Anterior cingulate cortex (tissue), 58 donors: ENCODE data around the gene GYS2.

ENCODE experiments used
- DNase-seq, 58 donors: peaks; one replicate each; lab custom pipeline; 2025; lab: John Stamatoyannopoulos, UW

Gene GYS2

GRCh38 chr12:21559855-21560569 lies 44.6 kb downstream of the GYS2 start:
- no peak for DNase-seq

GRCh38 chr12:21558100-21558679 lies 46.5 kb downstream of the GYS2 start:
- DNase-seq: no peak

- no peak for DNase-seq
Measured at GRCh38 chr12:21553329-21553675, 51.3 kb downstream of the GYS2 start.

- no peak for DNase-seq
Measured at GRCh38 chr12:21552635-21553328, 51.9 kb downstream of the GYS2 start.

- DNase-seq: peak in 12 of 58 donors; percentile 1 to 20 (median 5)
Measured at GRCh38 chr12:21551841-21552465, 52.7 kb downstream of the GYS2 start.

- no peak for DNase-seq
Measured at GRCh38 chr12:21547437-21547836, 57.2 kb downstream of the GYS2 start.

GRCh38 chr12:21546716-21547115 lies 57.9 kb downstream of the GYS2 start:
- no peak for DNase-seq

GRCh38 chr12:21545557-21545956 lies 59.1 kb downstream of the GYS2 start:
- no peak for DNase-seq

GRCh38 chr12:21543151-21543550 lies 61.5 kb downstream of the GYS2 start:
- no peak for DNase-seq

GRCh38 chr12:21542403-21542802 lies 62.2 kb downstream of the GYS2 start:
- DNase-seq: no peak

- no peak for DNase-seq
Measured at GRCh38 chr12:21541773-21542172, 62.9 kb downstream of the GYS2 start.

- no peak for DNase-seq
Measured at GRCh38 chr12:21539797-21540196, 64.8 kb downstream of the GYS2 start.

- DNase-seq: no peak
Measured at GRCh38 chr12:21538061-21538653, 66.5 kb downstream of the GYS2 start.

- DNase-seq: no peak
Measured at GRCh38 chr12:21529456-21529855, 75.2 kb downstream of the GYS2 start.

GRCh38 chr12:21528953-21529352 lies 75.7 kb downstream of the GYS2 start:
- peak in 2 of 58 donors; percentile 2 to 7 for DNase-seq

- peak in 53 of 58 donors; percentile 9 to 72 (median 36) for DNase-seq
Measured at GRCh38 chr12:21527451-21528180, 77.0 kb downstream of the GYS2 start.

GRCh38 chr12:21526721-21527345 lies 77.8 kb downstream of the GYS2 start:
- DNase-seq: no peak

- no peak for DNase-seq
Measured at GRCh38 chr12:21526053-21526452, 78.6 kb downstream of the GYS2 start, which contains the start of gene SPX. TSS of gene SPX (plus strand) at chr12:21526296. CDS start at chr12:21526473, 177 bp downstream.

GRCh38 chr12:21523148-21523547 lies 81.5 kb downstream of the GYS2 start:
- DNase-seq: no peak

- no peak for DNase-seq
Measured at GRCh38 chr12:21521541-21521940, 83.1 kb downstream of the GYS2 start.
